Astrocyte (in vitro differentiated cells and primary cell): ENCODE results near the gene LYPD4. TPM values are rescaled to one million over a fixed set of nuclear protein-coding genes. Genes with fewer than 3 reads are reported as not detected.

ENCODE experiments used
- DNase-seq: peaks from one replicate; pipeline ENCODE4 v3.0.0-alpha.2; 2010; ENCODE audit warnings: low read depth
- FAIRE-seq: peaks from 2 replicates; lab custom pipeline; 2011; peaks lifted over from hg19 to GRCh38; lab: Jason Lieb, UNC
- H2AFZ ChIP-seq: 2 replicates; pipeline ENCODE4 v1.6.0; 2012; ENCODE audit warnings: low read depth, low read length, inconsistent platforms
- H3K27ac ChIP-seq: 2 replicates; pipeline ENCODE4 v1.5.1; 2011; ENCODE audit warnings: low read depth, low read length, inconsistent platforms
- H3K27me3 ChIP-seq: 2 replicates; pipeline ENCODE4 v1.6.0; 2011; ENCODE audit warnings: low read length, inconsistent platforms; ENCODE audit not compliant: insufficient read depth
- H3K36me3 ChIP-seq: 2 replicates; pipeline ENCODE4 v1.5.1; 2011; ENCODE audit warnings: low read length, inconsistent platforms; ENCODE audit not compliant: insufficient read depth
- H3K4me1 ChIP-seq: 2 replicates; pipeline ENCODE4 v1.5.1; 2011; ENCODE audit warnings: low read length, inconsistent platforms; ENCODE audit not compliant: insufficient read depth
- H3K4me2 ChIP-seq: 2 replicates; pipeline ENCODE4 v1.6.0; 2012; ENCODE audit warnings: low read length, inconsistent platforms
- H3K4me3 ChIP-seq: 2 replicates; pipeline ENCODE4 v1.5.1; 2011; ENCODE audit warnings: low read depth, mild to moderate bottlenecking, low read length, inconsistent platforms; ENCODE audit not compliant: insufficient read depth
- H3K79me2 ChIP-seq: 2 replicates; pipeline ENCODE4 v1.6.0; 2012; ENCODE audit warnings: mild to moderate bottlenecking, low read length, inconsistent platforms; ENCODE audit not compliant: insufficient read depth
- H3K9ac ChIP-seq: 2 replicates; pipeline ENCODE4 v1.6.0; 2012; ENCODE audit warnings: mild to moderate bottlenecking, low read length, inconsistent platforms
- H3K9me3 ChIP-seq: 2 replicates; pipeline ENCODE4 v1.5.1; 2012; ENCODE audit warnings: low read depth, mild to moderate bottlenecking, low read length, inconsistent platforms; ENCODE audit not compliant: insufficient read depth
- H4K20me1 ChIP-seq: 2 replicates; pipeline ENCODE4 v1.6.0; 2012; ENCODE audit warnings: low read length, inconsistent platforms; ENCODE audit not compliant: insufficient read depth
- H3K27ac Mint-ChIP-seq: one replicate; pipeline ENCODE4 v1.8.0; 2021; ENCODE audit warnings: mild to moderate bottlenecking, mixed read lengths; ENCODE audit not compliant: unreplicated experiment
- H3K27me3 Mint-ChIP-seq: one replicate; pipeline ENCODE4 v1.8.0; 2021; ENCODE audit warnings: low read depth, mixed read lengths; ENCODE audit not compliant: unreplicated experiment
- H3K36me3 Mint-ChIP-seq: one replicate; pipeline ENCODE4 v1.8.0; 2021; ENCODE audit warnings: low read depth, mixed read lengths; ENCODE audit not compliant: unreplicated experiment
- H3K4me1 Mint-ChIP-seq: one replicate; pipeline ENCODE4 v1.8.0; 2021; ENCODE audit warnings: low read depth, mixed read lengths; ENCODE audit not compliant: unreplicated experiment
- H3K4me3 Mint-ChIP-seq: one replicate; pipeline ENCODE4 v1.8.0; 2021; ENCODE audit warnings: mild to moderate bottlenecking, moderate library complexity, mixed read lengths; ENCODE audit not compliant: unreplicated experiment
- H3K9me3 Mint-ChIP-seq: one replicate; pipeline ENCODE4 v1.8.0; 2021; ENCODE audit warnings: mild to moderate bottlenecking, mixed read lengths; ENCODE audit not compliant: unreplicated experiment
- EZH2 ChIP-seq: IDR thresholded peaks from 2 replicates; pipeline ENCODE4 v1.6.1; 2012; ENCODE audit warnings: mild to moderate bottlenecking, low read length, inconsistent platforms; ENCODE audit not compliant: insufficient read depth
- total RNA-seq: library from RNA; stranded (reverse); gene quantifications from 2 replicates; pipeline ENCODE4 v1.2.1, GENCODE V29; 2021
- TF ChIP-seq, protein P1 (sequence below): IDR thresholded peaks from 2 replicates; pipeline ENCODE4 v1.5.1; 2011; ENCODE audit warnings: low read depth, mild to moderate bottlenecking, inconsistent platforms, low read length, moderate library complexity; ENCODE audit not compliant: insufficient read depth

LYPD4 gene
- total RNA-seq, 1 donor from 2014 or later = not detected

DNA sequence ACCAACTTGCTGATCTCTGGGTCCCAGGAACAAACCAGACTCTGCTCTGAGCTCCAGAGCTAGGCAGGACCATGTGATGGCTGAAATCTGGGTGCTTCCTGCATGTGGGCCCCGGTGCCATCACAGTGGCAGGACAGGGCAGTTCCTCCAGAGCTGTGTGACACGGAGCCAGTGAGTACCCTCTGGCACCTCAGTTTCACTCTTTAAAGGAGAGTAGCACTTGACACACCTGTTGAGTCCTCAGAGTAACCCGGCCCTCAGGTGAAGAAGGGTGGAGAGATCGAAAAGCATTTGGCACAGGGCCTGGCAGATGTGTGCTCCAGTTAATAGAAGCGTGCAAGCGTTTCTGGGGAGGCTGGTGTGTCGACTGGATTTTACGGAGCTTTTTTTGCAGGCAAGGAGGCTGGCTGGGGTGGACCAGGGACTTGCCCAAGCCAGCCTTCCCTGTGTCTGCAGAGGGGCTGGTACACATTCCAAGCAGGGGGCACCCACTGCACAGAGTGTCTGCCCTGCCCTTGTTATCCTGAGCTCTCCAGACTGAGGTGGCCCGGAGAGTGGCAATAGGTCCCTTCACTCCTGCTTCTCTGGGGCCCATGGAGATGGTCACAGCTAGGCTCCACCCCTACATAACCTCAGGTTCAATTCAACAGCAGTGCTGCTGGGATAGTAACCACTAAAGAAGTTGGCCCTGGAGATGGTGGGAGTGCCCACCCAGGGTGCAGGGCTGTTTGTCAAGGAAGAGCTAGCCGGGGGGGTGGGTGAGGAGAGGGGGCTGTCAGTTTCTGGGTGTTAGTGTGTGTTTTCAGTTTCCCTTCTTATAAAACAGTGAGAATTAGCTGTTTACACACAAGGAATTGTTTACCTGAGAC, 23.9 kb upstream of the LYPD4 start:
- Histone ChIP-seq H3K9me3 (no peaks in the 10 kb centered on the region), H3K27ac (no peak overlapping the region), H3K36me3 (peaks cover 66% of the 10 kb centered on the region), H4K20me1 (peaks cover 94% of the 10 kb centered on the region), H3K4me1 (peaks cover 9% of the 10 kb centered on the region), H3K79me2 (peaks cover 58% of the 10 kb centered on the region), H3K9ac (peak overlapping the region; percentile 45), H3K27me3 (no peaks in the 10 kb centered on the region), H3K4me3 (no peak overlapping the region), H2AFZ (no peak overlapping the region), H3K4me2 (no peak overlapping the region)
- peak overlapping the region; percentile 95 for H3K27ac Mint-ChIP-seq
- peak overlapping the region; percentile 66 for H3K4me3 Mint-ChIP-seq
- FAIRE-seq = no peak
- TF ChIP-seq, protein P1, sequence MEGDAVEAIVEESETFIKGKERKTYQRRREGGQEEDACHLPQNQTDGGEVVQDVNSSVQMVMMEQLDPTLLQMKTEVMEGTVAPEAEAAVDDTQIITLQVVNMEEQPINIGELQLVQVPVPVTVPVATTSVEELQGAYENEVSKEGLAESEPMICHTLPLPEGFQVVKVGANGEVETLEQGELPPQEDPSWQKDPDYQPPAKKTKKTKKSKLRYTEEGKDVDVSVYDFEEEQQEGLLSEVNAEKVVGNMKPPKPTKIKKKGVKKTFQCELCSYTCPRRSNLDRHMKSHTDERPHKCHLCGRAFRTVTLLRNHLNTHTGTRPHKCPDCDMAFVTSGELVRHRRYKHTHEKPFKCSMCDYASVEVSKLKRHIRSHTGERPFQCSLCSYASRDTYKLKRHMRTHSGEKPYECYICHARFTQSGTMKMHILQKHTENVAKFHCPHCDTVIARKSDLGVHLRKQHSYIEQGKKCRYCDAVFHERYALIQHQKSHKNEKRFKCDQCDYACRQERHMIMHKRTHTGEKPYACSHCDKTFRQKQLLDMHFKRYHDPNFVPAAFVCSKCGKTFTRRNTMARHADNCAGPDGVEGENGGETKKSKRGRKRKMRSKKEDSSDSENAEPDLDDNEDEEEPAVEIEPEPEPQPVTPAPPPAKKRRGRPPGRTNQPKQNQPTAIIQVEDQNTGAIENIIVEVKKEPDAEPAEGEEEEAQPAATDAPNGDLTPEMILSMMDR = no peak
- no peak for TF ChIP-seq EZH2
- peaks cover 25% of the 10 kb centered on the region for H3K36me3 Mint-ChIP-seq
- H3K4me1 Mint-ChIP-seq = peaks cover 35% of the 10 kb centered on the region
- no peak for DNase-seq
- no peaks in the 10 kb centered on the region for H3K9me3 Mint-ChIP-seq
- no peaks in the 10 kb centered on the region for H3K27me3 Mint-ChIP-seq

DNA sequence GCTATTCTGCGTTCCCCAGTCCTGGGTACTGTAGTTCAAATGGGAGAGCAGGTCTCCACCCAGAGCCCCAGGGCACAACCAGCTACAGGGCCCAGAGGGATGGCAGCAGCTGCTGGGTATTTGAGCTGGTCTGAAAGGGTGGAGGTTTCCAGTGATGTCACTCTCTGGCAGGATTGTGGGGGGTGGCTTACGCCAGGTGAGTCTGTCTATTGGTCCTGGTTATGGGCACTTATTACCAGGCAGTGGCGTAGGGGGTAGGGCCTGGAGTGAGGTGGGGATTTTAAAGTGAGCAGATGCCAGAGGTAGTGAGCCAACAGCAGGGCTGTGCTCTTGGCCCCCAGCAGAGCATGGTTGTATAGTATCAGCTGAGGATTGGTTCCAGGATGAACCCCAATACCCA, 21.8 kb upstream of the LYPD4 start:
- Histone ChIP-seq H3K4me3 (no peak overlapping the region), H3K9me3 (no peaks in the 10 kb centered on the region), H3K79me2 (peaks cover 79% of the 10 kb centered on the region), H3K4me2 (no peak overlapping the region), H3K27me3 (no peaks in the 10 kb centered on the region), H2AFZ (no peak overlapping the region), H3K36me3 (peaks cover 76% of the 10 kb centered on the region), H3K4me1 (peaks cover 29% of the 10 kb centered on the region), H4K20me1 (peaks cover 96% of the 10 kb centered on the region), H3K27ac (no peak overlapping the region), H3K9ac (peak overlapping the region; percentile 54)
- no peaks in the 10 kb centered on the region for H3K9me3 Mint-ChIP-seq
- FAIRE-seq (no peak), DNase-seq (no peak)
- TF ChIP-seq, protein P1 = no peak
- TF ChIP-seq EZH2 = no peak
- H3K36me3 Mint-ChIP-seq = peaks cover 41% of the 10 kb centered on the region
- peaks cover 45% of the 10 kb centered on the region for H3K4me1 Mint-ChIP-seq
- no peak overlapping the region for H3K4me3 Mint-ChIP-seq
- no peaks in the 10 kb centered on the region for H3K27me3 Mint-ChIP-seq
- peak overlapping the region; percentile 69 for H3K27ac Mint-ChIP-seq

DNA sequence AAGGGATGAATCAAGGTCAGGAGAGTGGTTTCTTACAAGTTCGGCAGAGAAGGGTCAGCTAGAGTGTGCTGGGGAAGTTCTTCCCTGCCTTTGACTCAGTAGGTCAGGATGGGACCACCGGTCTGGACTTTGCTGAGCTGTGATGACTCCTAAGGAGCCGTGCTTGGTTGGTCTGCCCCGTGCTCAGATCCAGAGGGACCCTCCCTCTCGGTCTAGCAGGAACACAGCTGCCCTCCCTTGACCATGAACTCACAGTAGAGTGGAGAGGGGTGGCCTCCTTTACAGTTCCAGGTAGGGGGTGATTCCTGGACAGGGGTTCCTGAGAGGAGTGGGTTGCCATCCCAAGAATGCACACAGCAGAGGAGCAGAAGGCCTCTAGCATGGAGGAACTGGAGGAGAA, 19.9 kb upstream of the LYPD4 start:
- peak overlapping the region; percentile 23 for H3K27ac Mint-ChIP-seq
- H3K36me3 Mint-ChIP-seq = peaks cover 46% of the 10 kb centered on the region
- H3K4me2 ChIP-seq = peak overlapping the region; percentile 48
- H3K4me1 ChIP-seq = peaks cover 32% of the 10 kb centered on the region
- no peaks in the 10 kb centered on the region for H3K27me3 ChIP-seq
- peak overlapping the region; percentile 7 for H3K27ac ChIP-seq
- H3K36me3 ChIP-seq = peaks cover 65% of the 10 kb centered on the region
- H3K9me3 Mint-ChIP-seq = no peaks in the 10 kb centered on the region
- peak overlapping the region; percentile 66 for H3K4me3 Mint-ChIP-seq
- no peak for FAIRE-seq
- H3K79me2 ChIP-seq = peaks cover 90% of the 10 kb centered on the region
- peaks cover 87% of the 10 kb centered on the region for H4K20me1 ChIP-seq
- no peak overlapping the region for H2AFZ ChIP-seq
- TF ChIP-seq, protein P1 = no peak
- no peak for TF ChIP-seq EZH2
- no peak for DNase-seq
- peaks cover 41% of the 10 kb centered on the region for H3K4me1 Mint-ChIP-seq
- no peak overlapping the region for H3K4me3 ChIP-seq
- no peaks in the 10 kb centered on the region for H3K9me3 ChIP-seq
- peak overlapping the region; percentile 100 for H3K9ac ChIP-seq
- no peaks in the 10 kb centered on the region for H3K27me3 Mint-ChIP-seq
